CD4-positive, alpha-beta T cell (primary cell): ENCODE data around the gene TBC1D22A. TPM values are rescaled to one million over a fixed set of nuclear protein-coding genes. Genes with fewer than 3 reads are reported as not detected.

Source experiments
- ATAC-seq: fragments of 200-7000 bp; cut with Tn5 transposase; one replicate; pipeline ENCODE4 v1.10.0; 2022; ENCODE audit warnings: mild to moderate bottlenecking; ENCODE audit not compliant: poor library complexity
- CTCF ChIA-PET: fragments of 350-600 bp; sonication (Branson Sonifier 250); formaldehyde crosslinking; loops from one replicate; lab custom pipeline; 2021; ENCODE audit warnings: antibody characterized with exemption, inconsistent platforms; lab: Charles Lee
- POLR2A ChIA-PET: fragments of 350-600 bp; sonication (Branson Sonifier 250); formaldehyde crosslinking; loops from one replicate; lab custom pipeline; 2021; ENCODE audit warnings: antibody characterized with exemption, inconsistent platforms; lab: Charles Lee
- DNase-seq, 14 experiments: peaks; one replicate each; pipeline ENCODE4 v3.0.0-alpha.2; 2013 to 2020; ENCODE audit warnings: mixed read lengths in 2 of 14
- H3K27ac ChIP-seq, 2 donors: one replicate each; pipeline versions ENCODE4 v1.5.1 to v1.7.0; 2013; ENCODE audit warnings: low read length in 2 of 2, low read depth in 1 of 2, mild to moderate bottlenecking in 1 of 2
- H3K27me3 ChIP-seq, 2 experiments: 1 replicate in 1 of 2; 2 replicates in 1 of 2; pipeline versions ENCODE4 v1.6.1 to v1.7.0; 2013; ENCODE audit warnings: low read length in 2 of 2, control low read depth in 1 of 2, mild to moderate bottlenecking in 1 of 2, moderate library complexity in 1 of 2; ENCODE audit not compliant: insufficient read depth in 2 of 2, control insufficient read depth in 1 of 2
- H3K36me3 ChIP-seq: one replicate; pipeline ENCODE4 v1.6.1; 2013; ENCODE audit warnings: low read length, control low read depth; ENCODE audit not compliant: insufficient read depth
- H3K4me1 ChIP-seq: one replicate; pipeline ENCODE4 v1.6.1; 2013; ENCODE audit warnings: low read length, control low read depth; ENCODE audit not compliant: insufficient read depth
- H3K4me3 ChIP-seq: one replicate; pipeline ENCODE4 v1.5.1; 2013; ENCODE audit warnings: mild to moderate bottlenecking, low read length, moderate library complexity
- H3K9me3 ChIP-seq, 2 experiments: 1 replicate in 1 of 2; 2 replicates in 1 of 2; pipeline versions ENCODE4 v1.6.1 to v1.7.0; 2013; ENCODE audit warnings: low read length in 2 of 2, mild to moderate bottlenecking in 2 of 2, control low read depth in 1 of 2, moderate library complexity in 1 of 2; ENCODE audit not compliant: control insufficient read depth in 1 of 2, insufficient read depth in 1 of 2
- H3K27ac Mint-ChIP-seq: one replicate; pipeline ENCODE4 v1.8.0; 2020; ENCODE audit warnings: mixed read lengths
- H3K27me3 Mint-ChIP-seq: one replicate; pipeline ENCODE4 v1.8.0; 2021; ENCODE audit warnings: mixed read lengths
- H3K36me3 Mint-ChIP-seq: one replicate; pipeline ENCODE4 v1.8.0; 2021; ENCODE audit warnings: low read depth, mixed read lengths
- H3K4me1 Mint-ChIP-seq: one replicate; pipeline ENCODE4 v1.8.0; 2021; ENCODE audit warnings: low read depth, mixed read lengths
- H3K4me3 Mint-ChIP-seq: one replicate; pipeline ENCODE4 v1.8.0; 2020; ENCODE audit warnings: mild to moderate bottlenecking, mixed read lengths
- H3K9me3 Mint-ChIP-seq: one replicate; pipeline ENCODE4 v1.8.0; 2020; ENCODE audit warnings: mixed read lengths
- intact Hi-C, 2 experiments: fragments of 100-400 bp; cut with DNase I in 1 of 2; cut with micrococcal nuclease in 1 of 2; formaldehyde crosslinking; loops; one replicate each; pipeline versions ENCODE4 v1.15.1 to v1.9.0; 2023 to 2025; cut with DNase I, micrococcal nuclease
- total RNA-seq, 174 experiments: library from RNA in 2 of 174; stranded (reverse) in 2 of 174; gene quantifications; one replicate each; pipeline ENCODE4 v1.2.3 and lab custom pipeline; 2021 to 2026
- TF ChIP-seq, protein P1 (sequence below): fragments of 200-600 bp; IDR thresholded peaks from one replicate; pipeline ENCODE4 v1.8.0; 2022; ENCODE audit warnings: antibody characterized with exemption, mild to moderate bottlenecking

The TBC1D22A gene
- total RNA-seq, 2 experiments from 2014 or later = 27.1 to 31.7 TPM

- ChIA-PET CTCF (no interaction called here), POLR2A (no interaction called here)
- Mint-ChIP-seq H3K4me1 (peaks cover 9% of the 10 kb centered on the region), H3K27me3 (no peaks in the 10 kb centered on the region), H3K4me3 (no peak overlapping the region), H3K36me3 (peaks cover 30% of the 10 kb centered on the region), H3K27ac (no peak overlapping the region), H3K9me3 (no peaks in the 10 kb centered on the region)
- Histone ChIP-seq H3K4me1 (peaks cover 2% of the 10 kb centered on the region), H3K27ac (no peak overlapping the region), H3K9me3 (no peaks in the 10 kb centered on the region), H3K4me3 (no peak overlapping the region), H3K27me3 (no peaks in the 10 kb centered on the region), H3K36me3 (peaks cover 46% of the 10 kb centered on the region)
- intact Hi-C loops = no loop called here
- ATAC-seq (no peak), DNase-seq (no peak)
- TF ChIP-seq, protein P1, sequence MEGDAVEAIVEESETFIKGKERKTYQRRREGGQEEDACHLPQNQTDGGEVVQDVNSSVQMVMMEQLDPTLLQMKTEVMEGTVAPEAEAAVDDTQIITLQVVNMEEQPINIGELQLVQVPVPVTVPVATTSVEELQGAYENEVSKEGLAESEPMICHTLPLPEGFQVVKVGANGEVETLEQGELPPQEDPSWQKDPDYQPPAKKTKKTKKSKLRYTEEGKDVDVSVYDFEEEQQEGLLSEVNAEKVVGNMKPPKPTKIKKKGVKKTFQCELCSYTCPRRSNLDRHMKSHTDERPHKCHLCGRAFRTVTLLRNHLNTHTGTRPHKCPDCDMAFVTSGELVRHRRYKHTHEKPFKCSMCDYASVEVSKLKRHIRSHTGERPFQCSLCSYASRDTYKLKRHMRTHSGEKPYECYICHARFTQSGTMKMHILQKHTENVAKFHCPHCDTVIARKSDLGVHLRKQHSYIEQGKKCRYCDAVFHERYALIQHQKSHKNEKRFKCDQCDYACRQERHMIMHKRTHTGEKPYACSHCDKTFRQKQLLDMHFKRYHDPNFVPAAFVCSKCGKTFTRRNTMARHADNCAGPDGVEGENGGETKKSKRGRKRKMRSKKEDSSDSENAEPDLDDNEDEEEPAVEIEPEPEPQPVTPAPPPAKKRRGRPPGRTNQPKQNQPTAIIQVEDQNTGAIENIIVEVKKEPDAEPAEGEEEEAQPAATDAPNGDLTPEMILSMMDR = no peak
Observed at GRCh38 chr22:47001288-47001687, 238.8 kb downstream of the TBC1D22A start.

- no peaks in the 10 kb centered on the region for H3K27me3 Mint-ChIP-seq
- peaks cover 9% of the 10 kb centered on the region for H3K4me1 Mint-ChIP-seq
- no peaks in the 10 kb centered on the region for H3K9me3 Mint-ChIP-seq
- H3K9me3 ChIP-seq = no peaks in the 10 kb centered on the region
- peaks cover 2% of the 10 kb centered on the region for H3K4me1 ChIP-seq
- ChIA-PET CTCF (no interaction called here), POLR2A (no interaction called here)
- ATAC-seq (no peak), DNase-seq (no peak)
- peaks cover 22% of the 10 kb centered on the region for H3K36me3 Mint-ChIP-seq
- TF ChIP-seq, protein P1 = no peak
- peaks cover 42% of the 10 kb centered on the region for H3K36me3 ChIP-seq
- no peaks in the 10 kb centered on the region for H3K27me3 ChIP-seq
- no peak overlapping the region for H3K27ac Mint-ChIP-seq
- no peak overlapping the region for H3K4me3 Mint-ChIP-seq
- intact Hi-C loops = no loop called here
- H3K27ac ChIP-seq = no peak overlapping the region
- no peak overlapping the region for H3K4me3 ChIP-seq
Observed at GRCh38 chr22:47002692-47003091, 240.2 kb downstream of the TBC1D22A start.

GRCh38 chr22:47005506-47006408 is 243.3 kb downstream of the TBC1D22A start:
- no peaks in the 10 kb centered on the region for H3K27me3 ChIP-seq
- H3K27ac ChIP-seq = no peak overlapping the region
- CTCF ChIA-PET = no interaction called here
- peaks cover 7% of the 10 kb centered on the region for H3K36me3 Mint-ChIP-seq
- H3K4me1 ChIP-seq = no peaks in the 10 kb centered on the region
- no peak for DNase-seq
- H3K27ac Mint-ChIP-seq = no peak overlapping the region
- H3K9me3 ChIP-seq = no peaks in the 10 kb centered on the region
- no peak overlapping the region for H3K4me3 Mint-ChIP-seq
- POLR2A ChIA-PET = no interaction called here
- no peaks in the 10 kb centered on the region for H3K27me3 Mint-ChIP-seq
- no peaks in the 10 kb centered on the region for H3K9me3 Mint-ChIP-seq
- no peaks in the 10 kb centered on the region for H3K4me1 Mint-ChIP-seq
- intact Hi-C loops = no loop called here
- H3K36me3 ChIP-seq = peaks cover 40% of the 10 kb centered on the region
- ATAC-seq = no peak
- TF ChIP-seq, protein P1 = no peak
- no peak overlapping the region for H3K4me3 ChIP-seq
